ENCODE measurements around the gene U2AF1L4. TPM values are rescaled to one million over a fixed set of nuclear protein-coding genes. Genes with fewer than 3 reads are reported as not detected.

Gene U2AF1L4
- total RNA-seq, 1 experiment from 2014 or later = 9.7 TPM

- no peak for DNase-seq
Measured at GRCh38 chr19:35756377-35757230, 11.4 kb upstream of the U2AF1L4 start, which contains the start of gene HSPB6. TSS of gene HSPB6 (minus strand) at chr19:35757029. CDS start at chr19:35757008, 21 bp downstream.

GRCh38 chr19:35755550-35756376 is 10.5 kb upstream of the U2AF1L4 start:
- Histone ChIP-seq H3K9me3 (replicated peaks) (no peaks in the 10 kb centered on the region), H3K4me3 (no peak overlapping the region), H3K4me1 (peaks cover 8% of the 10 kb centered on the region; the same call in 1 of the 2 replicates), H3K27ac (no peak overlapping the region), H3K27me3 (no peaks in the 10 kb centered on the region), H3K36me3 (peaks cover 11% of the 10 kb centered on the region; the same call in 1 of the 2 replicates)
- DNase-seq = no peak

More at GRCh38 chr19:35756377-35757230, 11.4 kb upstream of the U2AF1L4 start, which contains the start of gene HSPB6:
- Histone ChIP-seq H3K4me1 (peaks cover 8% of the 10 kb centered on the region; the same call in 1 of the 2 replicates), H3K27me3 (no peaks in the 10 kb centered on the region), H3K4me3 (peak within 1 kb of the TSS; percentile 91), H3K27ac (peak within 1 kb of the TSS; percentile 89), H3K36me3 (peaks cover 16% of the 10 kb centered on the region; the same call in 1 of the 2 replicates), H3K9me3 (replicated peaks) (no peaks in the 10 kb centered on the region)

GRCh38 chr19:35755131-35755549 is 9.9 kb upstream of the U2AF1L4 start:
- Histone ChIP-seq H3K27ac (no peak overlapping the region), H3K27me3 (no peaks in the 10 kb centered on the region), H3K36me3 (peaks cover 5% of the 10 kb centered on the region; the same call in 1 of the 2 replicates), H3K4me3 (no peak overlapping the region), H3K9me3 (replicated peaks) (no peaks in the 10 kb centered on the region), H3K4me1 (peaks cover 8% of the 10 kb centered on the region; the same call in 1 of the 2 replicates)
- no peak for DNase-seq

GRCh38 chr19:35754370-35755130 is 9.3 kb upstream of the U2AF1L4 start:
- peaks cover 5% of the 10 kb centered on the region; the same call in 1 of the 2 replicates for H3K36me3 ChIP-seq
- no peaks in the 10 kb centered on the region for H3K9me3 ChIP-seq (replicated peaks)
- H3K4me3 ChIP-seq = no peak overlapping the region
- no peaks in the 10 kb centered on the region for H3K27me3 ChIP-seq
- H3K4me1 ChIP-seq = peaks cover 8% of the 10 kb centered on the region; the same call in 1 of the 2 replicates
- no peak overlapping the region for H3K27ac ChIP-seq
- no peak for DNase-seq

GRCh38 chr19:35753634-35754369 is 8.6 kb upstream of the U2AF1L4 start:
- no peak for DNase-seq
- Histone ChIP-seq H3K27ac (no peak overlapping the region), H3K9me3 (replicated peaks) (no peaks in the 10 kb centered on the region), H3K4me1 (peaks cover 10% of the 10 kb centered on the region; the same call in 1 of the 2 replicates), H3K36me3 (peaks cover 5% of the 10 kb centered on the region; the same call in 1 of the 2 replicates), H3K27me3 (no peaks in the 10 kb centered on the region), H3K4me3 (no peak overlapping the region)

- Histone ChIP-seq H3K27me3 (no peaks in the 10 kb centered on the region), H3K27ac (no peak overlapping the region), H3K4me1 (peaks cover 8% of the 10 kb centered on the region; the same call in 1 of the 2 replicates), H3K9me3 (replicated peaks) (no peaks in the 10 kb centered on the region), H3K4me3 (no peak overlapping the region), H3K36me3 (peaks cover 5% of the 10 kb centered on the region; the same call in 1 of the 2 replicates)
- no peak for DNase-seq
Measured at GRCh38 chr19:35752746-35753350, 7.6 kb upstream of the U2AF1L4 start.

- Histone ChIP-seq H3K36me3 (peaks cover 5% of the 10 kb centered on the region; the same call in 1 of the 2 replicates), H3K9me3 (replicated peaks) (no peaks in the 10 kb centered on the region), H3K27ac (no peak overlapping the region), H3K4me3 (no peak overlapping the region), H3K4me1 (peaks cover 8% of the 10 kb centered on the region; the same call in 1 of the 2 replicates), H3K27me3 (no peaks in the 10 kb centered on the region)
- no peak for DNase-seq
Measured at GRCh38 chr19:35751839-35752745, 6.9 kb upstream of the U2AF1L4 start.

GRCh38 chr19:35750167-35750566 is 4.9 kb upstream of the U2AF1L4 start:
- DNase-seq = no peak
- Histone ChIP-seq H3K27me3 (no peaks in the 10 kb centered on the region), H3K4me3 (no peak overlapping the region), H3K27ac (no peak overlapping the region), H3K36me3 (peaks cover 5% of the 10 kb centered on the region; the same call in 1 of the 2 replicates), H3K9me3 (replicated peaks) (no peaks in the 10 kb centered on the region), H3K4me1 (0 out of 2 replicates have a peak, but pooled peaks cover 5% of the 10 kb centered on the region)

GRCh38 chr19:35748106-35749020 is 3.1 kb upstream of the U2AF1L4 start, which contains the start of gene LIN37:
TSS of gene LIN37 (plus strand) at chr19:35748576. CDS start at chr19:35748725, 149 bp downstream.
- H3K27me3 ChIP-seq = no peaks in the 10 kb centered on the region
- no peaks in the 10 kb centered on the region for H3K36me3 ChIP-seq
- H3K27ac ChIP-seq = no peak within 1 kb of the TSS
- DNase-seq = peak; percentile 99 to 100
- H3K9me3 ChIP-seq (replicated peaks) = no peaks in the 10 kb centered on the region
- H3K4me3 ChIP-seq = peak within 1 kb of the TSS; percentile 79
- 0 out of 2 replicates have a peak, but pooled peaks cover 5% of the 10 kb centered on the region for H3K4me1 ChIP-seq

- H3K27me3 ChIP-seq = no peaks in the 10 kb centered on the region
- H3K4me1 ChIP-seq = 0 out of 2 replicates have a peak, but pooled peaks cover 5% of the 10 kb centered on the region
- no peak for DNase-seq
- H3K27ac ChIP-seq = no peak overlapping the region
- no peaks in the 10 kb centered on the region for H3K36me3 ChIP-seq
- H3K9me3 ChIP-seq (replicated peaks) = no peaks in the 10 kb centered on the region
- H3K4me3 ChIP-seq = no peak overlapping the region
Measured at GRCh38 chr19:35746531-35746930, 1.3 kb upstream of the U2AF1L4 start.

GRCh38 chr19:35746087-35746462 is 857 bp upstream of the U2AF1L4 start:
- no peak for DNase-seq
- Histone ChIP-seq H3K36me3 (no peaks in the 10 kb centered on the region), H3K4me1 (0 out of 2 replicates have a peak, but pooled peaks cover 5% of the 10 kb centered on the region), H3K27me3 (no peaks in the 10 kb centered on the region), H3K27ac (no peak overlapping the region), H3K9me3 (replicated peaks) (no peaks in the 10 kb centered on the region), H3K4me3 (peak overlapping the region; percentile 74)
